Keratinocyte (primary cell): ENCODE results near the gene OSBPL10. TPM values are rescaled to one million over a fixed set of nuclear protein-coding genes. Genes with fewer than 3 reads are reported as not detected.

Experiments
- DNase-seq: peaks from one replicate; pipeline ENCODE4 v3.0.0-alpha.2; 2011; ENCODE audit warnings: low read depth, missing footprints, low spot score
- FAIRE-seq: peaks from 2 replicates; lab custom pipeline; 2011; peaks lifted over from hg19 to GRCh38; lab: Jason Lieb, UNC
- H2AFZ ChIP-seq: 2 replicates; pipeline ENCODE4 v1.6.0; 2012; ENCODE audit warnings: low read length, control low read depth, inconsistent platforms; ENCODE audit not compliant: control insufficient read depth
- H3K27ac ChIP-seq: 2 replicates; pipeline ENCODE4 v1.5.1; 2011; ENCODE audit warnings: low read length; ENCODE audit not compliant: control insufficient read depth, insufficient read depth
- H3K27me3 ChIP-seq: 3 replicates; pipeline ENCODE4 v1.6.0; 2011; ENCODE audit warnings: low read length; ENCODE audit not compliant: control insufficient read depth, insufficient read depth; ENCODE audit errors: extremely low read depth
- H3K36me3 ChIP-seq, 2 experiments: 2 replicates in 1 of 2; 3 replicates in 1 of 2; pipeline ENCODE4 v1.5.1; 2011; ENCODE audit warnings: low read length in 2 of 2, mild to moderate bottlenecking in 1 of 2; ENCODE audit not compliant: control insufficient read depth in 2 of 2, insufficient read depth in 2 of 2; ENCODE audit errors: extremely low read depth in 1 of 2
- H3K4me1 ChIP-seq: 3 replicates; pipeline ENCODE4 v1.5.1; 2011; ENCODE audit warnings: low read length; ENCODE audit not compliant: control insufficient read depth, insufficient read depth; ENCODE audit errors: extremely low read depth
- H3K4me2 ChIP-seq: 3 replicates; pipeline ENCODE4 v1.6.0; 2011; ENCODE audit warnings: low read depth, low read length; ENCODE audit not compliant: control insufficient read depth, insufficient read depth; ENCODE audit errors: extremely low read depth
- H3K4me3 ChIP-seq, 3 experiments: fragments of 200-600 bp in 1 of 3; sonication (generic) in 1 of 3; 2 replicates in 2 of 3; 3 replicates in 1 of 3; pipeline ENCODE4 v1.5.1; 2011 to 2016; ENCODE audit warnings: low read length in 3 of 3, mild to moderate bottlenecking in 3 of 3, control low read depth in 2 of 3, inconsistent platforms in 1 of 3, low read depth in 1 of 3, mixed read lengths in 1 of 3, mixed run types in 1 of 3, moderate library complexity in 1 of 3; ENCODE audit not compliant: control insufficient read depth in 2 of 3, insufficient read depth in 2 of 3; ENCODE audit errors: extremely low read depth in 1 of 3
- H3K79me2 ChIP-seq: 2 replicates; pipeline ENCODE4 v1.6.0; 2012; ENCODE audit warnings: low read length; ENCODE audit not compliant: control insufficient read depth, insufficient read depth
- H3K9ac ChIP-seq: 3 replicates; pipeline ENCODE4 v1.6.0; 2011; ENCODE audit warnings: low read length; ENCODE audit not compliant: control insufficient read depth, insufficient read depth; ENCODE audit errors: extremely low read depth
- H3K9me1 ChIP-seq: 3 replicates; pipeline ENCODE4 v1.6.0; 2011; ENCODE audit warnings: low read length; ENCODE audit not compliant: control insufficient read depth, insufficient read depth; ENCODE audit errors: extremely low read depth
- H3K9me3 ChIP-seq: 2 replicates; pipeline ENCODE4 v1.5.1; 2012; ENCODE audit warnings: low read depth, low read length; ENCODE audit not compliant: control insufficient read depth
- H4K20me1 ChIP-seq: 3 replicates; pipeline ENCODE4 v1.6.0; 2011; ENCODE audit warnings: low read length; ENCODE audit not compliant: control insufficient read depth, insufficient read depth; ENCODE audit errors: extremely low read depth
- EZH2 ChIP-seq: IDR thresholded peaks from one replicate; pipeline ENCODE4 v1.6.1; 2012; ENCODE audit warnings: inconsistent platforms, mild to moderate bottlenecking, low read length, moderate library complexity
- dilution Hi-C: fragments of 300-500 bp; cut with MboI; formaldehyde crosslinking; loops from one replicate; pipeline ENCODE4 v1.7.0; 2020; ENCODE audit warnings: low sequenced_read_pairs; ENCODE audit not compliant: extremely low pct_ligation_motif_present
- polyA plus RNA-seq, 5 experiments: library from polyadenylated mRNA; depleted of rRNA in 3 of 5; stranded (reverse) in 3 of 5; stranded (forward) in 1 of 5; unstranded in 1 of 5; fragments of >200 nt; gene quantifications; 1 replicate in 1 of 5; 2 replicates in 3 of 5; 3 replicates in 1 of 5; pipeline versions ENCODE4 v1.2.1 to v1.2.3, GENCODE V29; 2011 to 2012; ENCODE audit warnings: missing spikeins in 2 of 5, low read depth in 1 of 5, low replicate concordance in 1 of 5
- TF ChIP-seq, protein P1 (sequence below), 3 experiments: IDR thresholded peaks in 1 of 3; conservative IDR thresholded peaks in 1 of 3; optimal IDR thresholded peaks in 1 of 3; 2 replicates in 2 of 3; 3 replicates in 1 of 3; pipeline versions ENCODE3 to v1.5.1; 2011; ENCODE audit warnings: low read length in 3 of 3, mild to moderate bottlenecking in 3 of 3, moderate library complexity in 2 of 3, control low read depth in 1 of 3, inconsistent platforms in 1 of 3; ENCODE audit not compliant: insufficient read depth in 2 of 3; ENCODE audit errors: extremely low read depth in 1 of 3

The OSBPL10 gene
- polyA plus RNA-seq, 1 donor (not counting 4 experiments of a cell fraction or from before 2014, with no cell fraction given): 50.1 TPM

DNA sequence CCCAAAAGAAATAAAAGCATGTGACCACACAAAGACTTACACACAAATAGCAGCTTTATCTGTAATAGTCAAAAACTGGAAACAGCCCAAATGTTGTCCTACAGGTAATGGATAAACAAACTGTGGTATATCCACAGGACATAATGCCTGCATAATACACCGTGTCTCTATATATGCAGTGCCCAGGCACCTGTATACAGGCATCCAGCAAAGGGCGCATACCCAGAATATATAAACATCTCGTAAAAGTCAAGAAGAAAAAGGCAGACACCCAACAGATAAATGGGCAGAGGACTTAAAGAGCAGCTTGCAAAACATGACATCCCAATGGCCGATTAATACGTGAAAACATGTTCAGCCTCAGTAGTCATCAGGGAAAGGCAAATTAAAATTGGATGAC lies 7.2 kb downstream of the OSBPL10 start:
- DNase-seq (no peak), FAIRE-seq (no peak)
- Histone ChIP-seq H3K79me2 (peaks cover 89% of the 10 kb centered on the region), H2AFZ (no peak overlapping the region), H3K4me3 (no peak overlapping the region), H3K27me3 (no peaks in the 10 kb centered on the region), H3K9me1 (peaks cover 3% of the 10 kb centered on the region), H3K4me2 (no peak overlapping the region), H4K20me1 (peaks cover 4% of the 10 kb centered on the region), H3K36me3 (peaks cover 7 to 36% of the 10 kb centered on the region in 2 experiments), H3K27ac (no peak overlapping the region), H3K9ac (no peak overlapping the region), H3K9me3 (no peaks in the 10 kb centered on the region), H3K4me1 (peaks cover 39% of the 10 kb centered on the region)
- TF ChIP-seq EZH2: no peak
- TF ChIP-seq, protein P1, sequence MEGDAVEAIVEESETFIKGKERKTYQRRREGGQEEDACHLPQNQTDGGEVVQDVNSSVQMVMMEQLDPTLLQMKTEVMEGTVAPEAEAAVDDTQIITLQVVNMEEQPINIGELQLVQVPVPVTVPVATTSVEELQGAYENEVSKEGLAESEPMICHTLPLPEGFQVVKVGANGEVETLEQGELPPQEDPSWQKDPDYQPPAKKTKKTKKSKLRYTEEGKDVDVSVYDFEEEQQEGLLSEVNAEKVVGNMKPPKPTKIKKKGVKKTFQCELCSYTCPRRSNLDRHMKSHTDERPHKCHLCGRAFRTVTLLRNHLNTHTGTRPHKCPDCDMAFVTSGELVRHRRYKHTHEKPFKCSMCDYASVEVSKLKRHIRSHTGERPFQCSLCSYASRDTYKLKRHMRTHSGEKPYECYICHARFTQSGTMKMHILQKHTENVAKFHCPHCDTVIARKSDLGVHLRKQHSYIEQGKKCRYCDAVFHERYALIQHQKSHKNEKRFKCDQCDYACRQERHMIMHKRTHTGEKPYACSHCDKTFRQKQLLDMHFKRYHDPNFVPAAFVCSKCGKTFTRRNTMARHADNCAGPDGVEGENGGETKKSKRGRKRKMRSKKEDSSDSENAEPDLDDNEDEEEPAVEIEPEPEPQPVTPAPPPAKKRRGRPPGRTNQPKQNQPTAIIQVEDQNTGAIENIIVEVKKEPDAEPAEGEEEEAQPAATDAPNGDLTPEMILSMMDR (optimal IDR thresholded peaks at IDR 0.05 in 1 of 3, IDR thresholded peaks at IDR 0.05 in 1 of 3, conservative IDR thresholded peaks at IDR 0.05 in 1 of 3; ENCODE audit: extremely low read depth in 1 of 3, insufficient read depth in 2 of 3, low read length in 3 of 3): no peak
- dilution Hi-C loops: no loop called here

DNA sequence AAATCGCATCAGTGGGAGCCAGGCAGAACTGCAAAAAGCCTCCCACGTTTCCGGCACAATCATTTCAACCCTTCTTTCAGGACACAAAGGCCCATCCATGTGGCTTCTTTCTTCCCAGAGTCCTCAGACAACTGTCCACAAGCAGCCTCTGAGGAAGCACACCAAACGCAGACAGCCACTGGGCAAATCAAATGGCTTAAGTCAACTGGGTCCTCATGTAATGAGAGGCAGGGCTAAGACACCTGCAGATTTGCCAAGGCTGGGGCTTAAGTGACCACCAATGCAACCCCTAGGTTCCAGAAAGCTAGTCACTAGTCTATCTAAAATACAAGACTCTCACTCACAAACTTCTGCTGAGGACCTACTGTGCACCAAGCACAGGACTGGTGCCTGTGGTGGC lies 8.0 kb downstream of the OSBPL10 start:
- dilution Hi-C loops: no loop called here
- no peak overlapping the region for H3K4me3 ChIP-seq
- H4K20me1 ChIP-seq: peaks cover 4% of the 10 kb centered on the region
- peaks cover 81% of the 10 kb centered on the region for H3K79me2 ChIP-seq
- H2AFZ ChIP-seq: no peak overlapping the region
- peaks cover 6 to 29% of the 10 kb centered on the region in 2 experiments for H3K36me3 ChIP-seq
- H3K9me3 ChIP-seq: no peaks in the 10 kb centered on the region
- FAIRE-seq (no peak), DNase-seq (no peak)
- no peak overlapping the region for H3K9ac ChIP-seq
- H3K27ac ChIP-seq: no peak overlapping the region
- H3K4me2 ChIP-seq: no peak overlapping the region
- TF ChIP-seq EZH2: no peak
- TF ChIP-seq, protein P1 (optimal IDR thresholded peaks at IDR 0.05 in 1 of 3, IDR thresholded peaks at IDR 0.05 in 1 of 3, conservative IDR thresholded peaks at IDR 0.05 in 1 of 3; ENCODE audit: extremely low read depth in 1 of 3, insufficient read depth in 2 of 3, low read length in 3 of 3): no peak
- H3K27me3 ChIP-seq: no peaks in the 10 kb centered on the region
- peaks cover 3% of the 10 kb centered on the region for H3K9me1 ChIP-seq
- H3K4me1 ChIP-seq: peaks cover 39% of the 10 kb centered on the region
